ENCODE results near the gene GAGE12E.
"Not testable (repeated sequence)": the region's sequence is repeated elsewhere in the genome, so short reads cannot be mapped to it uniquely, and the experiment has no call there.

The GAGE12E gene

GRCh38 chrX:49550989-49551388 is at the start of gene GAGE12E:
Gene GAGE12E (plus strand): TSS chrX:49551289. CDS start chrX:49552444, 1,155 bp downstream.
- not testable (repeated sequence) for DNase-seq

GRCh38 chrX:49531877-49532276 is 19.2 kb upstream of the GAGE12E start, which contains the start of gene GAGE12C:
Gene GAGE12C (plus strand): TSS chrX:49532177. CDS start chrX:49533332, 1,155 bp downstream.
- DNase-seq = not testable (repeated sequence)

- DNase-seq = not testable (repeated sequence)
Measured at GRCh38 chrX:49541433-49541832, 9.7 kb upstream of the GAGE12E start, which contains the start of gene GAGE12D. Gene GAGE12D (plus strand): TSS chrX:49541733. CDS start chrX:49542888, 1,155 bp downstream.

- DNase-seq = not testable (repeated sequence)
Measured at GRCh38 chrX:49560542-49560941, 9.5 kb downstream of the GAGE12E start, which contains the start of gene GAGE12F. Gene GAGE12F (plus strand): TSS chrX:49560842. CDS start chrX:49561997, 1,155 bp downstream.

- DNase-seq = not testable (repeated sequence)
Measured at GRCh38 chrX:49568728-49569127, 17.6 kb downstream of the GAGE12E start.

GRCh38 chrX:49569152-49569551 is 18.1 kb downstream of the GAGE12E start:
- not testable (repeated sequence) for DNase-seq

- DNase-seq = not testable (repeated sequence)
Measured at GRCh38 chrX:49570100-49570499, 19.0 kb downstream of the GAGE12E start, which contains the start of gene GAGE12G. Gene GAGE12G (plus strand): TSS chrX:49570400. CDS start chrX:49571555, 1,155 bp downstream.

GRCh38 chrX:49579649-49580048 is 28.6 kb downstream of the GAGE12E start, which contains the start of gene GAGE12H:
Gene GAGE12H (plus strand): TSS chrX:49579949. CDS start chrX:49581104, 1,155 bp downstream.
- not testable (repeated sequence) for DNase-seq

- DNase-seq = not testable (repeated sequence)
Measured at GRCh38 chrX:49589196-49589595, 38.1 kb downstream of the GAGE12E start, which contains the start of gene GAGE2A. Gene GAGE2A (plus strand): TSS chrX:49589496. CDS start chrX:49590651, 1,155 bp downstream.

GRCh38 chrX:49589769-49590478 is 38.8 kb downstream of the GAGE12E start:
- DNase-seq = not testable (repeated sequence)

GRCh38 chrX:49590488-49590887 is 39.4 kb downstream of the GAGE12E start:
- DNase-seq = not testable (repeated sequence)

GRCh38 chrX:49598720-49599119 is 47.6 kb downstream of the GAGE12E start, which contains the start of gene GAGE1:
Gene GAGE1 (plus strand): TSS chrX:49599020. CDS start chrX:49600175, 1,155 bp downstream.
- not testable (repeated sequence) for DNase-seq

Measured in hypothalamus (tissue), 51 donors.